ENCODE data around the gene SETD4. TPM values are rescaled to one million over a fixed set of nuclear protein-coding genes. Genes with fewer than 3 reads are reported as not detected.

Gene SETD4
- total and polyA plus RNA-seq, 2 of the 8 experiments (the other 6 are each of a cell fraction or from before 2014, with no cell fraction given): 20.1 to 46.6 TPM

DNA sequence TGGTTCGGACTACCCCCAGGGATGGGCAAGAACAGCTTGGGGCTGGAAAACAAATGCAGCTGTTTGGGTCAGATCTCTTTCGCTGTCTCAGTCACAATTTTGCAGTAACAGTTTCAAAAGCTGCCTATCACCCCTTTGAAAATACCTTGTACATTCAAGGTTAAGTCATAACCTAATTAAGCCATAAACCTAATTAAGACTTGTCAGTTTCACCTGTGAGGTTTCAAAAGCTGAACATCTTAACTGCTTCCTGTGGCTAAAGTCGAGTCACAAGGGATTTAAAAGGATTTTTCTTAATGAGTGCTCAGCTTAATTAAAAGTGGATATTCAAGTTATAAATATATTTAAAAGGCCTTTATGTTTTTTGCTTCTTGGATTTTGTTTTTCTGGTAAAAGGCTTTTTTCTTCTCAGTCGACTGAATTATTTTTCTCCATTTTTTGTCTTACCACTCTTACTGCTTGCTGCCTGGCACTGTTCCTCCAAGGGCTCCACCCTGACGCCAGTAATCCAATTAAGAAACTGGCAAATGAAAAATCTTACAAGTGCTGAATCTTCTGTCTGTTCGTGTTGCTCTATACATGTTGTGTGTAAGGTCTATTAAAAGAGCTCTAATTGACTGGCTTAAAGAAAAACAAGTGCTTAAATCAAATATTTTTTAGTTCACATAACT is 40.8 kb upstream of the SETD4 start (continued):
- TF ChIP-seq, protein P1, sequence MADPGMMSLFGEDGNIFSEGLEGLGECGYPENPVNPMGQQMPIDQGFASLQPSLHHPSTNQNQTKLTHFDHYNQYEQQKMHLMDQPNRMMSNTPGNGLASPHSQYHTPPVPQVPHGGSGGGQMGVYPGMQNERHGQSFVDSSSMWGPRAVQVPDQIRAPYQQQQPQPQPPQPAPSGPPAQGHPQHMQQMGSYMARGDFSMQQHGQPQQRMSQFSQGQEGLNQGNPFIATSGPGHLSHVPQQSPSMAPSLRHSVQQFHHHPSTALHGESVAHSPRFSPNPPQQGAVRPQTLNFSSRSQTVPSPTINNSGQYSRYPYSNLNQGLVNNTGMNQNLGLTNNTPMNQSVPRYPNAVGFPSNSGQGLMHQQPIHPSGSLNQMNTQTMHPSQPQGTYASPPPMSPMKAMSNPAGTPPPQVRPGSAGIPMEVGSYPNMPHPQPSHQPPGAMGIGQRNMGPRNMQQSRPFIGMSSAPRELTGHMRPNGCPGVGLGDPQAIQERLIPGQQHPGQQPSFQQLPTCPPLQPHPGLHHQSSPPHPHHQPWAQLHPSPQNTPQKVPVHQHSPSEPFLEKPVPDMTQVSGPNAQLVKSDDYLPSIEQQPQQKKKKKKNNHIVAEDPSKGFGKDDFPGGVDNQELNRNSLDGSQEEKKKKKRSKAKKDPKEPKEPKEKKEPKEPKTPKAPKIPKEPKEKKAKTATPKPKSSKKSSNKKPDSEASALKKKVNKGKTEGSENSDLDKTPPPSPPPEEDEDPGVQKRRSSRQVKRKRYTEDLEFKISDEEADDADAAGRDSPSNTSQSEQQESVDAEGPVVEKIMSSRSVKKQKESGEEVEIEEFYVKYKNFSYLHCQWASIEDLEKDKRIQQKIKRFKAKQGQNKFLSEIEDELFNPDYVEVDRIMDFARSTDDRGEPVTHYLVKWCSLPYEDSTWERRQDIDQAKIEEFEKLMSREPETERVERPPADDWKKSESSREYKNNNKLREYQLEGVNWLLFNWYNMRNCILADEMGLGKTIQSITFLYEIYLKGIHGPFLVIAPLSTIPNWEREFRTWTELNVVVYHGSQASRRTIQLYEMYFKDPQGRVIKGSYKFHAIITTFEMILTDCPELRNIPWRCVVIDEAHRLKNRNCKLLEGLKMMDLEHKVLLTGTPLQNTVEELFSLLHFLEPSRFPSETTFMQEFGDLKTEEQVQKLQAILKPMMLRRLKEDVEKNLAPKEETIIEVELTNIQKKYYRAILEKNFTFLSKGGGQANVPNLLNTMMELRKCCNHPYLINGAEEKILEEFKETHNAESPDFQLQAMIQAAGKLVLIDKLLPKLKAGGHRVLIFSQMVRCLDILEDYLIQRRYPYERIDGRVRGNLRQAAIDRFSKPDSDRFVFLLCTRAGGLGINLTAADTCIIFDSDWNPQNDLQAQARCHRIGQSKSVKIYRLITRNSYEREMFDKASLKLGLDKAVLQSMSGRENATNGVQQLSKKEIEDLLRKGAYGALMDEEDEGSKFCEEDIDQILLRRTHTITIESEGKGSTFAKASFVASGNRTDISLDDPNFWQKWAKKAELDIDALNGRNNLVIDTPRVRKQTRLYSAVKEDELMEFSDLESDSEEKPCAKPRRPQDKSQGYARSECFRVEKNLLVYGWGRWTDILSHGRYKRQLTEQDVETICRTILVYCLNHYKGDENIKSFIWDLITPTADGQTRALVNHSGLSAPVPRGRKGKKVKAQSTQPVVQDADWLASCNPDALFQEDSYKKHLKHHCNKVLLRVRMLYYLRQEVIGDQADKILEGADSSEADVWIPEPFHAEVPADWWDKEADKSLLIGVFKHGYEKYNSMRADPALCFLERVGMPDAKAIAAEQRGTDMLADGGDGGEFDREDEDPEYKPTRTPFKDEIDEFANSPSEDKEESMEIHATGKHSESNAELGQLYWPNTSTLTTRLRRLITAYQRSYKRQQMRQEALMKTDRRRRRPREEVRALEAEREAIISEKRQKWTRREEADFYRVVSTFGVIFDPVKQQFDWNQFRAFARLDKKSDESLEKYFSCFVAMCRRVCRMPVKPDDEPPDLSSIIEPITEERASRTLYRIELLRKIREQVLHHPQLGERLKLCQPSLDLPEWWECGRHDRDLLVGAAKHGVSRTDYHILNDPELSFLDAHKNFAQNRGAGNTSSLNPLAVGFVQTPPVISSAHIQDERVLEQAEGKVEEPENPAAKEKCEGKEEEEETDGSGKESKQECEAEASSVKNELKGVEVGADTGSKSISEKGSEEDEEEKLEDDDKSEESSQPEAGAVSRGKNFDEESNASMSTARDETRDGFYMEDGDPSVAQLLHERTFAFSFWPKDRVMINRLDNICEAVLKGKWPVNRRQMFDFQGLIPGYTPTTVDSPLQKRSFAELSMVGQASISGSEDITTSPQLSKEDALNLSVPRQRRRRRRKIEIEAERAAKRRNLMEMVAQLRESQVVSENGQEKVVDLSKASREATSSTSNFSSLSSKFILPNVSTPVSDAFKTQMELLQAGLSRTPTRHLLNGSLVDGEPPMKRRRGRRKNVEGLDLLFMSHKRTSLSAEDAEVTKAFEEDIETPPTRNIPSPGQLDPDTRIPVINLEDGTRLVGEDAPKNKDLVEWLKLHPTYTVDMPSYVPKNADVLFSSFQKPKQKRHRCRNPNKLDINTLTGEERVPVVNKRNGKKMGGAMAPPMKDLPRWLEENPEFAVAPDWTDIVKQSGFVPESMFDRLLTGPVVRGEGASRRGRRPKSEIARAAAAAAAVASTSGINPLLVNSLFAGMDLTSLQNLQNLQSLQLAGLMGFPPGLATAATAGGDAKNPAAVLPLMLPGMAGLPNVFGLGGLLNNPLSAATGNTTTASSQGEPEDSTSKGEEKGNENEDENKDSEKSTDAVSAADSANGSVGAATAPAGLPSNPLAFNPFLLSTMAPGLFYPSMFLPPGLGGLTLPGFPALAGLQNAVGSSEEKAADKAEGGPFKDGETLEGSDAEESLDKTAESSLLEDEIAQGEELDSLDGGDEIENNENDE (IDR thresholded peaks at IDR 0.05; ENCODE audit: insufficient replicate concordance, low read length): no peak
- no peak for TF ChIP-seq CBX5 (IDR thresholded peaks at IDR 0.05; ENCODE audit: low read depth, low read length)
- TF ChIP-seq CEBPB (IDR thresholded peaks at IDR 0.05; ENCODE audit: low read depth, low read length): no peak
- no peak for TF ChIP-seq POLR2A (IDR thresholded peaks at IDR 0.05; ENCODE audit: control extremely low read depth in 1 of 2, low read depth in 2 of 2, low read length in 2 of 2)
- TF ChIP-seq, protein P2, sequence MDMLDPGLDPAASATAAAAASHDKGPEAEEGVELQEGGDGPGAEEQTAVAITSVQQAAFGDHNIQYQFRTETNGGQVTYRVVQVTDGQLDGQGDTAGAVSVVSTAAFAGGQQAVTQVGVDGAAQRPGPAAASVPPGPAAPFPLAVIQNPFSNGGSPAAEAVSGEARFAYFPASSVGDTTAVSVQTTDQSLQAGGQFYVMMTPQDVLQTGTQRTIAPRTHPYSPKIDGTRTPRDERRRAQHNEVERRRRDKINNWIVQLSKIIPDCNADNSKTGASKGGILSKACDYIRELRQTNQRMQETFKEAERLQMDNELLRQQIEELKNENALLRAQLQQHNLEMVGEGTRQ (IDR thresholded peaks at IDR 0.05; ENCODE audit: low read length): no peak
- no peak for TF ChIP-seq POU5F1 (IDR thresholded peaks at IDR 0.05; ENCODE audit: low read depth, low read length)
- TF ChIP-seq TEAD4 (IDR thresholded peaks at IDR 0.05; ENCODE audit: low read depth, low read length): no peak
- TF ChIP-seq, protein P3, sequence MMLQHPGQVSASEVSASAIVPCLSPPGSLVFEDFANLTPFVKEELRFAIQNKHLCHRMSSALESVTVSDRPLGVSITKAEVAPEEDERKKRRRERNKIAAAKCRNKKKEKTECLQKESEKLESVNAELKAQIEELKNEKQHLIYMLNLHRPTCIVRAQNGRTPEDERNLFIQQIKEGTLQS (IDR thresholded peaks at IDR 0.05; ENCODE audit: insufficient read depth, low read depth, low read length): no peak
